ENCODE results near the gene ACTR3.

GRCh38 chr2:113895819-113896563, 6.1 kb downstream of the ACTR3 start:
- no peak for TF ChIP-seq POLR2A (IDR thresholded peaks at IDR 0.05)
- no peak for TF ChIP-seq CTCF (IDR thresholded peaks at IDR 0.05)
